Neuronal stem cell (in vitro differentiated cells): ENCODE data around the gene KIAA1328.
"Not testable (repeated sequence)": the region's sequence is repeated elsewhere in the genome, so short reads cannot be mapped to it uniquely, and the experiment has no call there.

Experiments
- DNase-seq: peaks from one replicate; pipeline ENCODE4 v3.0.0-alpha.2; 2013; ENCODE audit warnings: low spot score
- H2AFZ ChIP-seq: one replicate; pipeline ENCODE4 v1.6.1; 2013; ENCODE audit warnings: mild to moderate bottlenecking, low read length, inconsistent platforms
- H2AK5ac ChIP-seq: 2 replicates; pipeline ENCODE4 v1.6.1; 2013; ENCODE audit warnings: low read depth, mild to moderate bottlenecking, inconsistent platforms, low read length, moderate library complexity, mixed read lengths
- H2BK120ac ChIP-seq: 2 replicates; pipeline ENCODE4 v1.6.1; 2013; ENCODE audit warnings: low read depth, mild to moderate bottlenecking, inconsistent platforms, low read length, moderate library complexity, mixed read lengths
- H2BK12ac ChIP-seq: one replicate; pipeline ENCODE4 v1.6.1; 2013; ENCODE audit warnings: low read length, inconsistent platforms
- H2BK15ac ChIP-seq: 2 replicates; pipeline ENCODE4 v1.6.1; 2013; ENCODE audit warnings: mild to moderate bottlenecking, low read length, inconsistent platforms, mixed read lengths
- H2BK5ac ChIP-seq: one replicate; pipeline ENCODE4 v1.6.1; 2013; ENCODE audit warnings: inconsistent platforms, mild to moderate bottlenecking, low read length, moderate library complexity
- H3K14ac ChIP-seq: one replicate; pipeline ENCODE4 v1.6.1; 2013; ENCODE audit warnings: low read length, inconsistent platforms
- H3K18ac ChIP-seq: 2 replicates; pipeline ENCODE4 v1.6.1; 2013; ENCODE audit warnings: low read length, inconsistent platforms
- H3K23ac ChIP-seq: 2 replicates; pipeline ENCODE4 v1.6.1; 2013; ENCODE audit warnings: low read depth, mild to moderate bottlenecking, mixed read lengths, low read length, inconsistent platforms; ENCODE audit not compliant: poor library complexity
- H3K27ac ChIP-seq: replicated peaks from 3 replicates; pipeline ENCODE4 v1.5.1; 2013; ENCODE audit warnings: low read length, inconsistent platforms
- H3K27me3 ChIP-seq, 3 experiments: 2 replicates each; pipeline ENCODE4 v1.6.1; 2013; ENCODE audit warnings: low read length in 3 of 3, mild to moderate bottlenecking in 2 of 3, inconsistent platforms in 1 of 3, low read depth in 1 of 3, mixed read lengths in 1 of 3, moderate library complexity in 1 of 3; ENCODE audit not compliant: control insufficient read depth in 3 of 3, insufficient read depth in 3 of 3
- H3K36me3 ChIP-seq, 2 donors: replicated peaks in 1 of 2; 2 replicates each; pipeline ENCODE4 v1.6.1; 2013; ENCODE audit warnings: low read length in 2 of 2; ENCODE audit not compliant: control insufficient read depth in 2 of 2, insufficient read depth in 2 of 2
- H3K4ac ChIP-seq: 2 replicates; pipeline ENCODE4 v1.6.1; 2013; ENCODE audit warnings: inconsistent platforms, mild to moderate bottlenecking, low read length, moderate library complexity
- H3K4me1 ChIP-seq, 2 donors: 1 replicate in 1 of 2; 2 replicates in 1 of 2; pipeline ENCODE4 v1.6.1; 2013; ENCODE audit warnings: low read length in 2 of 2, low read depth in 1 of 2; ENCODE audit not compliant: control insufficient read depth in 2 of 2, insufficient read depth in 1 of 2
- H3K4me2 ChIP-seq: one replicate; pipeline ENCODE4 v1.6.1; 2013; ENCODE audit warnings: mild to moderate bottlenecking, low read length, inconsistent platforms; ENCODE audit not compliant: insufficient read depth, poor library complexity, severe bottlenecking
- H3K4me3 ChIP-seq, 2 donors: 2 replicates each; pipeline ENCODE4 v1.5.1; 2013; ENCODE audit warnings: low read length in 2 of 2, mild to moderate bottlenecking in 2 of 2, inconsistent platforms in 1 of 2, moderate library complexity in 1 of 2
- H3K79me1 ChIP-seq: one replicate; pipeline ENCODE4 v1.6.1; 2013; ENCODE audit warnings: low read depth, mild to moderate bottlenecking, inconsistent platforms, low read length, moderate library complexity
- H3K9ac ChIP-seq: one replicate; pipeline ENCODE4 v1.6.1; 2013; ENCODE audit warnings: mild to moderate bottlenecking, low read depth, low read length, inconsistent platforms; ENCODE audit not compliant: poor library complexity
- H3K9me3 ChIP-seq, 2 donors: replicated peaks in 1 of 2; 2 replicates each; pipeline versions ENCODE3 to v1.6.1; 2013; ENCODE audit warnings: low read length in 2 of 2, mild to moderate bottlenecking in 2 of 2, inconsistent platforms in 1 of 2, low read depth in 1 of 2, mixed read lengths in 1 of 2, moderate library complexity in 1 of 2; ENCODE audit not compliant: control insufficient read depth in 2 of 2, insufficient read depth in 1 of 2
- H4K8ac ChIP-seq: one replicate; pipeline ENCODE4 v1.6.1; 2013; ENCODE audit warnings: low read depth, mild to moderate bottlenecking, inconsistent platforms, low read length, moderate library complexity
- H4K91ac ChIP-seq: one replicate; pipeline ENCODE4 v1.6.1; 2013; ENCODE audit warnings: low read length, low read depth, mild to moderate bottlenecking, inconsistent platforms; ENCODE audit not compliant: poor library complexity
- WGBS, 2 donors: extraction: QIAGEN DNeasy Blood & Tissue Kit; methylation state at CpG; one replicate each; pipeline ENCODE4 v1.1.7; 2013; ENCODE audit warnings: missing lambda C conversion rate in 2 of 2, mixed read lengths in 1 of 2; ENCODE audit not compliant: insufficient read length in 2 of 2, insufficient replicate concordance in 1 of 2; ENCODE audit errors: extremely low coverage in 2 of 2; 5-methylcytosine and 5-hydroxymethylcytosine counted together

The KIAA1328 gene

DNA sequence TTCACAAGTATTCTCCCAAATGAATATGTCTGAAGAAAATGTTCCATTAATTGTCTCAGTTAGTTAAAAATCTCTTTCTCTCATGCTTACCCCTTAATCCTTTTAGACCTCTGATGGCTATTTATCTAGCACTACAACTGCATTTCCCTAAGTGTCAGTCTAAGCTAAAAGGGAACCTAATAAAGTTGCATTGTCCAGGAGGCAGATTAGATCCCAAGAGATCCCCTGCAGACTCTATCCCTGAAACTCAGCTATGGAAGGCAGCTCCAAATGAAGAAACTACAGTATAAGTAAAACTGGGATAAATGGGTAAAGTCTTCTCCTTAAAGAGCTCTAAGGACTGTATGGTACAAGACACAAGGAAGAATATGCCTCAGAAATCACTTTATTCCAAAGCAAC lies 12.8 kb upstream of the KIAA1328 start:
- H2BK15ac ChIP-seq, H3K9me3 ChIP-seq, H2AFZ ChIP-seq, H2AK5ac ChIP-seq, H3K27ac ChIP-seq, H2BK120ac ChIP-seq, H2BK5ac ChIP-seq, H2BK12ac ChIP-seq, H3K4me1 ChIP-seq, H3K14ac ChIP-seq, H4K91ac ChIP-seq, H3K4me3 ChIP-seq, H3K4ac ChIP-seq, H3K23ac ChIP-seq, DNase-seq, H4K8ac ChIP-seq, H3K79me1 ChIP-seq, H3K27me3 ChIP-seq, H3K9ac ChIP-seq, H3K4me2 ChIP-seq, H3K18ac ChIP-seq: not testable (repeated sequence)
- H3K36me3 ChIP-seq = peaks cover 18 to 98% of the 10 kb centered on the region in 2 donors

GRCh38 chr18:36817039-36817438 lies 11.9 kb upstream of the KIAA1328 start:
- Histone ChIP-seq H3K9me3 (no peaks in the 10 kb centered on the region), H3K27me3 (no peaks in the 10 kb centered on the region), H3K4ac (no peak overlapping the region), H2BK5ac (no peak overlapping the region), H2AFZ (no peak overlapping the region), H2AK5ac (no peak overlapping the region), H2BK15ac (no peak overlapping the region), H4K91ac (no peak overlapping the region), H3K79me1 (no peaks in the 10 kb centered on the region), H2BK120ac (no peak overlapping the region), H3K4me2 (no peak overlapping the region), H3K9ac (no peak overlapping the region), H3K4me1 (peaks cover 0 to 3% of the 10 kb centered on the region in 2 donors), H3K23ac (no peak overlapping the region), H3K4me3 (no peak overlapping the region), H4K8ac (no peak overlapping the region), H3K18ac (no peak overlapping the region), H3K36me3 (peaks cover 18 to 98% of the 10 kb centered on the region in 2 donors), H3K27ac (no peak overlapping the region), H2BK12ac (no peak overlapping the region), H3K14ac (no peak overlapping the region)
- DNase-seq = no peak
- no CpG with 5 or more reads among the region's 1 CpG for WGBS, 2 donors

DNA sequence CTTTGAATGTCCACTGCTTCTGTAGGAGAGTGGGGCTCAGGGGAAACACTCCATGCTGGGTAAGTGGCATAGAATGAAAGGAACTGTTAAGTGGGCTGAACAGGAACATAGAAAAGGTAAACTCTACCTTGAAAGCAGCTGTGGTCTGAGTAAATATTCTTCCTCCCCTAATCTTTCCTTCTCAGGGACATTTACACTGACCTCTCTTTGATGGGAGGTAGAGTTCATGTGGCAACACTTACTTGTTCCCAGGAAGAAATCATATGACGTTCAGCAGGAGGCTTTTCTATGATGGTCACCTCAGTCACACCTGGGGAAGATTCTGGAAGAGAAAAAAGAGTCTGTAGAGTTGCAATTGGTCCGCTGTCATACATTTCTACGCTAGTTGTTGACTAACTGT lies 10.3 kb upstream of the KIAA1328 start:
- H3K4me2 ChIP-seq = no peak overlapping the region
- no peak overlapping the region for H3K18ac ChIP-seq
- H2BK5ac ChIP-seq = no peak overlapping the region
- no peaks in the 10 kb centered on the region for H3K79me1 ChIP-seq
- no peak overlapping the region for H3K14ac ChIP-seq
- H3K4ac ChIP-seq = no peak overlapping the region
- no peak overlapping the region for H3K23ac ChIP-seq
- peaks cover 19 to 95% of the 10 kb centered on the region in 2 donors for H3K36me3 ChIP-seq
- H2AK5ac ChIP-seq = no peak overlapping the region
- no peak overlapping the region for H2BK120ac ChIP-seq
- H3K9me3 ChIP-seq = peaks cover 0 to 4% of the 10 kb centered on the region in 2 donors
- no peaks in the 10 kb centered on the region for H3K27me3 ChIP-seq
- H2BK12ac ChIP-seq = no peak overlapping the region
- H4K91ac ChIP-seq = no peak overlapping the region
- WGBS, 2 donors = no CpG with 5 or more reads among the region's 3 CpGs
- no peak overlapping the region for H3K27ac ChIP-seq
- H4K8ac ChIP-seq = no peak overlapping the region
- H3K4me1 ChIP-seq = peaks cover 0 to 3% of the 10 kb centered on the region in 2 donors
- H2AFZ ChIP-seq = no peak overlapping the region
- no peak overlapping the region for H3K9ac ChIP-seq
- no peak for DNase-seq
- H3K4me3 ChIP-seq = no peak overlapping the region
- no peak overlapping the region for H2BK15ac ChIP-seq

GRCh38 chr18:36819621-36820020 lies 9.3 kb upstream of the KIAA1328 start:
- Histone ChIP-seq H3K4me1 (peaks cover 0 to 3% of the 10 kb centered on the region in 2 donors), H2BK5ac (no peak overlapping the region), H3K4me2 (no peak overlapping the region), H2BK12ac (no peak overlapping the region), H3K23ac (no peak overlapping the region), H2AK5ac (no peak overlapping the region), H3K14ac (no peak overlapping the region), H3K9ac (no peak overlapping the region), H2BK120ac (no peak overlapping the region), H3K18ac (no peak overlapping the region), H4K91ac (no peak overlapping the region), H3K27me3 (no peaks in the 10 kb centered on the region), H3K36me3 (peaks cover 19 to 95% of the 10 kb centered on the region in 2 donors), H4K8ac (no peak overlapping the region), H3K4me3 (no peak overlapping the region), H2BK15ac (no peak overlapping the region), H2AFZ (no peak overlapping the region), H3K27ac (no peak overlapping the region), H3K4ac (no peak overlapping the region), H3K9me3 (peaks cover 0 to 4% of the 10 kb centered on the region in 2 donors), H3K79me1 (no peaks in the 10 kb centered on the region)
- no peak for DNase-seq
